OCI-LY7 (cell line): ENCODE measurements around the gene ABCC3. TPM values are rescaled to one million over a fixed set of nuclear protein-coding genes. Genes with fewer than 3 reads are reported as not detected.
A peak's percentile ranks its signal among the peaks of the same experiment; 100 is the strongest.

ENCODE experiments used
- BruUV-seq: library from RNA; stranded (reverse); fragments of 400-500 nt; replicated peaks from 2 replicates; lab custom pipeline; 2021; lab: Mats Ljungman, UMichigan
- CTCF ChIA-PET: fragments of 300-600 bp; sonication (Branson Sonifier 250); formaldehyde crosslinking; loops from one replicate; lab custom pipeline; 2022; ENCODE audit warnings: antibody characterized with exemption; ENCODE audit not compliant: unreplicated experiment; lab: Charles Lee
- POLR2A ChIA-PET: fragments of 300-600 bp; sonication (Branson Sonifier 250); formaldehyde crosslinking; loops from one replicate; lab custom pipeline; 2022; ENCODE audit warnings: antibody characterized with exemption; lab: Charles Lee
- DNase-seq: peaks from one replicate; pipeline ENCODE4 v3.0.0-alpha.2; 2015; ENCODE audit warnings: low spot score
- H2AFZ ChIP-seq: fragments of 200-600 bp; sonication (generic), shearing (Covaris generic); 2 replicates; pipeline ENCODE4 v1.6.1; 2014; ENCODE audit warnings: mild to moderate bottlenecking, antibody characterized with exemption, low read length, moderate library complexity
- H3K27ac ChIP-seq: fragments of 200-600 bp; sonication (generic); 2 replicates; pipeline ENCODE4 v1.5.1; 2014; ENCODE audit warnings: mixed run types, low read depth, mild to moderate bottlenecking, moderate library complexity, low read length, inconsistent platforms; ENCODE audit not compliant: poor library complexity, severe bottlenecking
- H3K36me3 ChIP-seq: fragments of 200-600 bp; sonication (generic); 2 replicates; pipeline ENCODE4 v1.6.1; 2014; ENCODE audit warnings: mild to moderate bottlenecking, antibody characterized with exemption, low read length, moderate library complexity, mixed read lengths; ENCODE audit not compliant: insufficient read depth
- H3K4me1 ChIP-seq: fragments of 200-600 bp; sonication (generic); 2 replicates; pipeline ENCODE4 v1.5.1; 2014; ENCODE audit warnings: mild to moderate bottlenecking, low read length; ENCODE audit not compliant: insufficient read depth, poor library complexity, severe bottlenecking
- H3K4me2 ChIP-seq: fragments of 200-600 bp; sonication (generic); 2 replicates; pipeline ENCODE4 v1.6.1; 2014; ENCODE audit warnings: mild to moderate bottlenecking, low read length
- H3K4me3 ChIP-seq: fragments of 200-600 bp; sonication (generic); 2 replicates; pipeline ENCODE4 v1.5.1; 2014; ENCODE audit warnings: mild to moderate bottlenecking, low read depth, low read length; ENCODE audit not compliant: poor library complexity, severe bottlenecking
- H3K79me2 ChIP-seq: fragments of 200-600 bp; sonication (generic); 2 replicates; pipeline ENCODE4 v1.6.1; 2016; ENCODE audit warnings: low read depth, mild to moderate bottlenecking, low read length, moderate library complexity, mixed read lengths; ENCODE audit not compliant: insufficient read depth
- H3K9me2 ChIP-seq: fragments of 200-600 bp; sonication (generic); 2 replicates; pipeline ENCODE4 v1.6.1; 2016; ENCODE audit warnings: mild to moderate bottlenecking, low read length, mixed read lengths; ENCODE audit not compliant: insufficient read depth
- H3K9me3 ChIP-seq: fragments of 200-600 bp; sonication (generic); 2 replicates; pipeline ENCODE4 v1.6.1; 2014; ENCODE audit warnings: mild to moderate bottlenecking, mixed run types, low read length, mixed read lengths
- H4K20me1 ChIP-seq: fragments of 200-600 bp; sonication (generic); 2 replicates; pipeline ENCODE4 v1.6.1; 2014; ENCODE audit warnings: mild to moderate bottlenecking, antibody characterized with exemption, low read length, moderate library complexity, mixed read lengths; ENCODE audit not compliant: insufficient read depth
- EZH2phosphoT487 ChIP-seq: fragments of 200-600 bp; sonication (generic); IDR thresholded peaks from 2 replicates; pipeline ENCODE4 v1.6.1; 2018; ENCODE audit warnings: low read depth, borderline replicate concordance, mild to moderate bottlenecking, mixed run types, antibody characterized with exemption, low read length, moderate library complexity, mixed read lengths
- intact Hi-C: fragments of 100-400 bp; cut with micrococcal nuclease; formaldehyde crosslinking; loops from one replicate; pipeline ENCODE4 v1.10.0; 2022; ENCODE audit not compliant: unreplicated experiment
- total RNA-seq, 2 experiments: library from RNA; depleted of rRNA in 1 of 2; stranded (reverse); fragments of >200 nt in 1 of 2; shearing (Covaris generic) in 1 of 2; gene quantifications; 2 replicates each; pipeline ENCODE4 v1.2.3, GENCODE V29; 2014 to 2022
- TF ChIP-seq, protein P1 (sequence below): fragments of 200-600 bp; sonication (generic); conservative IDR thresholded peaks from 2 replicates; pipeline ENCODE4 v1.5.1; 2014; ENCODE audit warnings: mild to moderate bottlenecking, antibody characterized with exemption, low read length, moderate library complexity, mixed read lengths

ABCC3 gene
- total RNA-seq, 2 experiments from 2014 or later, result not detected

DNA sequence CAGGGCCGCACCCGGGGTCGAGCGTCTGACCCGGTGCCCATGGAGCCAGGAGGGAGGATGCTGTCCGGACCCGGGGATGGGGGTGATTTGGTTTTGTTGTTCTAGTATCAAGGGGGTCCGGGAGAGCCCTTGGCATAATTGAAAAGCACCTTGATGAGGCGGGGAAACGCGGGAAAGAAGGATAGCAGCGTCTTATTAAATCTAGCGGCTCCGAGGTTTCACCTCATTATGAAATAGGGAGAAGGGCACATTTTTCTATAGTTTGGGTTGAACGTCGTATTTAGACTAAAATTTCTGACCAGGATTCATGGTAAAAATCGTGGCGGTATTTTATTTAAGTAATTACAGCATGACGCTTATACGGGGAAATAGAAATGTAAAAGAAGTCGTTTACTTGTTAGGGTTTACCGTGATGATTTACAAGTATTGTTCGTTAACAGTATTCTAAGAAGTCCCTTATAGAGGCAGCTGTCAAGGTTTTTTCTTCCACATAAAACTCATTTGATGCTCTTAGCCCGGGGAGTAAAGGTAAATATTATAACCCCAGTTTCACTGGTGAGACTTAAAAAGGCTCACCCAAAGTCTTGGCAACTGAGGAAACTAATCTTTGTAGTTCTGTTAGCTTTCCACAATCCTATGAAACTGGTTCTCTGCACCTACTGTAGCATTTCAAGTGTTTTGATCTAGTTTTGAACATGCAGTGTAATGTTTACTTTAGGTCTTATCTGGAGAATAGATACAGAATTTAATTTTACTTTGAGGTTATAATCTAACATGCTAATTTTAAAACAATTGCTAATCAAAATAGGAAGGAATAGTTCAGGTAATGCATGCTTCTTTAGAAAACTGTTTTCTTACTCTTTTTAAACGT, 85.5 kb downstream of the ABCC3 start:
- Histone ChIP-seq H3K27ac (peak overlapping the region; percentile 84), H3K4me2 (peak overlapping the region; percentile 92), H3K4me3 (peak overlapping the region; percentile 95), H3K4me1 (peaks cover 31% of the 10 kb centered on the region), H4K20me1 (peaks cover 39% of the 10 kb centered on the region), H3K9me2 (no peaks in the 10 kb centered on the region), H3K36me3 (peaks cover 47% of the 10 kb centered on the region), H3K79me2 (peaks cover 58% of the 10 kb centered on the region), H2AFZ (peak overlapping the region; percentile 85; the same call in 1 of the 2 replicates), H3K9me3 (no peaks in the 10 kb centered on the region)
- POLR2A ChIA-PET, result interaction anchor here (1.0 to 1.4 kb wide), 2 partner anchors 14 to 183 kb away, joined by 3 to 10 read pairs; no protein-coding TSS in a partner anchor
- no peak for DNase-seq
- intact Hi-C loops, result loop anchor here (1.0 kb wide), 1 partner anchor 12 kb away; no protein-coding TSS in a partner anchor
- CTCF ChIA-PET, result no interaction called here
- TF ChIP-seq, protein P1, sequence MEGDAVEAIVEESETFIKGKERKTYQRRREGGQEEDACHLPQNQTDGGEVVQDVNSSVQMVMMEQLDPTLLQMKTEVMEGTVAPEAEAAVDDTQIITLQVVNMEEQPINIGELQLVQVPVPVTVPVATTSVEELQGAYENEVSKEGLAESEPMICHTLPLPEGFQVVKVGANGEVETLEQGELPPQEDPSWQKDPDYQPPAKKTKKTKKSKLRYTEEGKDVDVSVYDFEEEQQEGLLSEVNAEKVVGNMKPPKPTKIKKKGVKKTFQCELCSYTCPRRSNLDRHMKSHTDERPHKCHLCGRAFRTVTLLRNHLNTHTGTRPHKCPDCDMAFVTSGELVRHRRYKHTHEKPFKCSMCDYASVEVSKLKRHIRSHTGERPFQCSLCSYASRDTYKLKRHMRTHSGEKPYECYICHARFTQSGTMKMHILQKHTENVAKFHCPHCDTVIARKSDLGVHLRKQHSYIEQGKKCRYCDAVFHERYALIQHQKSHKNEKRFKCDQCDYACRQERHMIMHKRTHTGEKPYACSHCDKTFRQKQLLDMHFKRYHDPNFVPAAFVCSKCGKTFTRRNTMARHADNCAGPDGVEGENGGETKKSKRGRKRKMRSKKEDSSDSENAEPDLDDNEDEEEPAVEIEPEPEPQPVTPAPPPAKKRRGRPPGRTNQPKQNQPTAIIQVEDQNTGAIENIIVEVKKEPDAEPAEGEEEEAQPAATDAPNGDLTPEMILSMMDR, result no peak
- no peak for TF ChIP-seq EZH2phosphoT487
- BruUV-seq, result TSS peak; percentile 69

DNA sequence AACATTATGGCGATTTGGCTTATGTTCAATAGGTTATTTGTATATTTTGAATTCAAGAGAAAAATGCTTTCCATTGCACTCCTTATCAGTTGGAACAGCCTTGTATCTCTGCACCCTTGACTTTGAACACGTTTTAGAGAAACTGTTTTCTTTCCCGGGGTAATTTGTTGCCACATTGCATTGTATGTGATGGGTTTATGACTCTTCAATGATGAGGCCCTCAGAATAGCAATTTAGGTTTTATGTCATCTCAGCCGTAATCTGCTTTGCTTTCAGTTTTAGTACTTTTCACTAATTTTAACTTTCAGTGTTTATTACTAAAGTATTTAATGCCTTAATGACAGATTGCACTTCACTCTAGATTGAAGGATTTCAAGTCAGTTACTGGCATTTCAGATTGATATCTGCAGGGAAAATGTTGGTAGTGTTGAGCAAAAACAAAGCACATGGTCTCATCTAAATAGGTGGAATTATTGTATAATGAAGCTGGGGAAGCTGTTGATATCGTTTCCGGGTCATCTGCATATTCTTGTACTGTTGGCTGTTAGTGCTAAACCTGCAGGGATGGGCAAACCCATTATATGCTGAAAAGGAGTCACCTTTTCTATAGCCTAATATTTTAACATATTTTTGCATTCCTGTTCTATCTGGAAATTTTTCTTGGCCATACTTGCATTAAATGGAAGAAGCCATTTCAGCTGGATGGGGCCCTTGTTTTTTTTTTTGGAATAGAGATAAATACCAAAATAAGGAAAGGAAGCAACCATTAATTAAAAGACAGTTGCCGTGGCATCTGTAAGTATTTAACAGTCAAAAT, 86.7 kb downstream of the ABCC3 start:
- intact Hi-C loops, result no loop called here
- no TSS peak for BruUV-seq
- peak overlapping the region; percentile 84 for H3K27ac ChIP-seq
- H3K4me3 ChIP-seq, result peak overlapping the region; percentile 95
- no peak overlapping the region for H2AFZ ChIP-seq
- peaks cover 34% of the 10 kb centered on the region for H3K4me1 ChIP-seq
- peak; percentile 67 for DNase-seq
- H3K4me2 ChIP-seq, result peak overlapping the region; percentile 92
- H3K36me3 ChIP-seq, result peaks cover 60% of the 10 kb centered on the region
- no peaks in the 10 kb centered on the region for H3K9me3 ChIP-seq
- H4K20me1 ChIP-seq, result peaks cover 46% of the 10 kb centered on the region
- TF ChIP-seq EZH2phosphoT487, result no peak
- TF ChIP-seq, protein P1, result no peak
- H3K79me2 ChIP-seq, result peaks cover 70% of the 10 kb centered on the region
- ChIA-PET CTCF (no interaction called here), POLR2A (interaction anchor here (0.7 kb wide), 2 partner anchors 9 to 29 kb away, joined by 4 to 6 read pairs; no protein-coding TSS in a partner anchor)
- H3K9me2 ChIP-seq, result no peaks in the 10 kb centered on the region
